Activated naive CD4-positive, alpha-beta T cell treated with anti-CD3 and anti-CD28 coated beads, Interleukin-2, amount 10 ng/mL, durations not matched to agents 7 days and 5 days (primary cell): ENCODE data around the gene APOD.

Source experiments
- CTCF ChIA-PET: fragments of 350-600 bp; sonication (Branson Sonifier 250); formaldehyde crosslinking; loops from one replicate; lab custom pipeline; 2021; ENCODE audit warnings: antibody characterized with exemption; lab: Charles Lee
- DNase-seq: peaks from one replicate; pipeline ENCODE4 v3.0.0-alpha.2; 2020
- H3K27ac Mint-ChIP-seq: one replicate; pipeline ENCODE4 v1.8.0; 2021; ENCODE audit warnings: mild to moderate bottlenecking, moderate library complexity, mixed read lengths
- H3K27me3 Mint-ChIP-seq: one replicate; pipeline ENCODE4 v1.8.0; 2021; ENCODE audit warnings: mild to moderate bottlenecking, mixed read lengths
- H3K36me3 Mint-ChIP-seq: one replicate; pipeline ENCODE4 v1.8.0; 2021; ENCODE audit warnings: mixed read lengths
- H3K4me1 Mint-ChIP-seq: one replicate; pipeline ENCODE4 v1.8.0; 2021; ENCODE audit warnings: mixed read lengths
- H3K4me3 Mint-ChIP-seq: one replicate; pipeline ENCODE4 v1.8.0; 2021; ENCODE audit warnings: mild to moderate bottlenecking, moderate library complexity, mixed read lengths
- H3K9me3 Mint-ChIP-seq: one replicate; pipeline ENCODE4 v1.8.0; 2021; ENCODE audit warnings: mixed read lengths

The APOD gene

DNA sequence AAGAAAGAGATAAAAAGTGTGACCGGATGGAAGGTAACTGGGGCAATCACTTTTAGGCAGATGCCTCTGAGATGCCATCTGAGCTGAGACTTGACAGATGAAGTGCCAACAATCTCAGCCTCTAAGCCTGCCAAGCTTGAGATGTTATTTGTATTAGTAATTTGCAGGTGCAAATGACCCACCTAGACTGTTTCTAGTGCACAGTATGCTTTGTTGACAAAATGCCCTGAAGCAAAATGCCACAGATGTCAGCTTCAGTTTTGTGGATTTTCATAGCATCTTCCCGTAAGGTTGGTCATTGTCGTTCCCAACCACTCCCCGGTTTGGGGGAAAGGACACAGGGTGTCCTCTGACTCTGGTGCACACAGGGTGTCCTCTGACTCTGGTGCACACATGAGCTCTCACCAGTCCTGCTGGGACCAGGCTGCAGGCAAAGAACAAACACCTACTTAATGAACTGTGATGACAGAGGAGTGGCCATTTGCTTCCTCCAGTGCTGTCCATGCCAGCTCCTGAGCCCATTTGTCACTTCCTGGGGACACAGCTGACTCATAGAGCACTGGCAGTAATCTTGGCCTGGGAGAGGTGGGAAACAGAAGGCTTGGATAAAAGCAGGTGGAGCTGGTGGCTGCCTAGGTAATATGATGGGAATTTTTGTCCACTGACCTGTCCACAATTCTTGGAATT is 23.9 kb downstream of the APOD start:
- no peaks in the 10 kb centered on the region for H3K9me3 Mint-ChIP-seq
- H3K4me1 Mint-ChIP-seq = peaks cover 28% of the 10 kb centered on the region
- H3K36me3 Mint-ChIP-seq = no peaks in the 10 kb centered on the region
- CTCF ChIA-PET = interaction anchor here (1.0 to 1.8 kb wide), 4 partner anchors 38 to 294 kb away, joined by 3 to 18 read pairs (median 5); partner anchors contain the start of gene XXYLT1
- no peak overlapping the region for H3K4me3 Mint-ChIP-seq
- H3K27ac Mint-ChIP-seq = no peak overlapping the region
- no peak for DNase-seq
- peaks cover 5% of the 10 kb centered on the region for H3K27me3 Mint-ChIP-seq

- no peak overlapping the region for H3K27ac Mint-ChIP-seq
- DNase-seq = peak; percentile 63
- H3K4me3 Mint-ChIP-seq = no peak overlapping the region
- H3K36me3 Mint-ChIP-seq = no peaks in the 10 kb centered on the region
- peaks cover 4% of the 10 kb centered on the region for H3K27me3 Mint-ChIP-seq
- peaks cover 35% of the 10 kb centered on the region for H3K4me1 Mint-ChIP-seq
- no peaks in the 10 kb centered on the region for H3K9me3 Mint-ChIP-seq
- CTCF ChIA-PET = interaction anchor here (1.2 to 3.3 kb wide), 5 partner anchors 9 to 294 kb away, joined by 3 to 21 read pairs (median 4); partner anchors contain the start of gene XXYLT1
Observed at GRCh38 chr3:195558602-195559001, 25.1 kb downstream of the APOD start.

- peaks cover 48% of the 10 kb centered on the region for H3K4me1 Mint-ChIP-seq
- no peak overlapping the region for H3K27ac Mint-ChIP-seq
- no peak overlapping the region for H3K4me3 Mint-ChIP-seq
- CTCF ChIA-PET = interaction anchor here (1.2 to 3.3 kb wide), 10 partner anchors 10 to 295 kb away, joined by 3 to 21 read pairs (median 5); partner anchors contain the start of genes PPP1R2 and XXYLT1
- H3K36me3 Mint-ChIP-seq = no peaks in the 10 kb centered on the region
- no peaks in the 10 kb centered on the region for H3K27me3 Mint-ChIP-seq
- H3K9me3 Mint-ChIP-seq = no peaks in the 10 kb centered on the region
- no peak for DNase-seq
Observed at GRCh38 chr3:195557322-195557721, 26.4 kb downstream of the APOD start.

GRCh38 chr3:195556390-195556789 is 27.4 kb downstream of the APOD start:
- peaks cover 58% of the 10 kb centered on the region for H3K4me1 Mint-ChIP-seq

GRCh38 chr3:195555110-195555509 is 28.6 kb downstream of the APOD start:
- CTCF ChIA-PET = interaction anchor here (0.8 to 3.3 kb wide), 5 partner anchors 9 to 295 kb away, joined by 3 to 21 read pairs (median 11); partner anchors contain the start of genes PPP1R2 and XXYLT1
- peak overlapping the region; percentile 44 for H3K4me3 Mint-ChIP-seq
- H3K27me3 Mint-ChIP-seq = no peaks in the 10 kb centered on the region
- no peaks in the 10 kb centered on the region for H3K9me3 Mint-ChIP-seq
- no peaks in the 10 kb centered on the region for H3K36me3 Mint-ChIP-seq
- H3K4me1 Mint-ChIP-seq = peaks cover 70% of the 10 kb centered on the region
- H3K27ac Mint-ChIP-seq = peak overlapping the region; percentile 76
- no peak for DNase-seq

More at GRCh38 chr3:195556390-195556789, 27.4 kb downstream of the APOD start:
- no peaks in the 10 kb centered on the region for H3K36me3 Mint-ChIP-seq
- peak; percentile 52 for DNase-seq
- CTCF ChIA-PET = interaction anchor here (0.6 to 3.3 kb wide), 14 partner anchors 10 to 517 kb away, joined by 3 to 21 read pairs (median 5); partner anchors contain the start of genes PPP1R2 and XXYLT1
- no peaks in the 10 kb centered on the region for H3K27me3 Mint-ChIP-seq
- H3K9me3 Mint-ChIP-seq = no peaks in the 10 kb centered on the region
- H3K4me3 Mint-ChIP-seq = no peak overlapping the region
- H3K27ac Mint-ChIP-seq = peak overlapping the region; percentile 58

DNA sequence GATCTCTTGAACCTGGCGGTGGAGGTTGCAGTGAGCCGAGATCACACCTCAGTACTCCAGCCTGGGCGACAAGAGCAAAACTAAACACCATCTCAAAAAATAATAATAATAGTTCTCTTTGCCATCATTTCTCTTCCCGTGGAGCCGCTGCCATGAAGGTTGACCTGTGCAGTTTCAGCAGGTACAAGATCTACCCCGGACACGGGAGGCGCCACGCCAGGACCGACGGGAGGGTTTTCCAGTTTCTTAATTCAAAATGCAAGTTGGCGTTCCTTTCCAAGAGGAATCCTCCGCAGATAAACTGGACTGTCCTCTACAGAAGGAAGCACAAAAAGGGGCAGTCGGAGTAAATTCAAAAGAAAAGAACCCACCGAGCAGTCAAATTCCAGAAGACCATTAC is 29.3 kb downstream of the APOD start:
- H3K27ac Mint-ChIP-seq = no peak overlapping the region

DNA sequence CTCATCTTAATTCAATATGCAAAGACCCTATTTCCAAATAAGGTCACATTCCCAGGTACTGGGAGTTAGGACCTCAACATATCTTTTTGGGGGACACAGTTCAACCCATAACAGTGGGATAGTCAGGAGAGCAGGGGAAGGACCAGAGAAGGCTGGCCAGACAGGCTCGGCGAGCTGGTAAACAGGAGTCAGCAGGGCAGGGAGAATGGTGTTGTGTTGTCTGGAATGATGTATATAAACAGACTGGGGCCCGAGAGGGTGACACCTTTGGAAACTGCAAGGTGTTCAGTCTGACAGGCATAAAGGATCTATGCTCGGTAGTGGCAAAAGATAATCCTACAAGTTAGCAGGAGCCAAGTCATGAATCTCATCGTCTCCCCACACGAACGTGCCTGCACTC is 30.5 kb downstream of the APOD start:
- no peaks in the 10 kb centered on the region for H3K27me3 Mint-ChIP-seq
- no peak for DNase-seq
- H3K4me1 Mint-ChIP-seq = peaks cover 80% of the 10 kb centered on the region
- H3K27ac Mint-ChIP-seq = peak overlapping the region; percentile 64
- no peaks in the 10 kb centered on the region for H3K36me3 Mint-ChIP-seq
- H3K9me3 Mint-ChIP-seq = no peaks in the 10 kb centered on the region
- H3K4me3 Mint-ChIP-seq = no peak overlapping the region
- CTCF ChIA-PET = interaction anchor here (0.6 to 1.6 kb wide), 2 partner anchors 9 to 16 kb away, joined by 3 to 4 read pairs; no protein-coding TSS in a partner anchor

More for the DNA sequence above, 29.3 kb downstream of the APOD start:
- Mint-ChIP-seq H3K9me3 (no peaks in the 10 kb centered on the region), H3K36me3 (no peaks in the 10 kb centered on the region), H3K27me3 (no peaks in the 10 kb centered on the region), H3K4me3 (no peak overlapping the region), H3K4me1 (peaks cover 77% of the 10 kb centered on the region)
- CTCF ChIA-PET = interaction anchor here (1.6 to 2.7 kb wide), 2 partner anchors 8 to 17 kb away, joined by 3 to 13 read pairs; no protein-coding TSS in a partner anchor
- DNase-seq = no peak

GRCh38 chr3:195551381-195551978 is 32.3 kb downstream of the APOD start:
- H3K27ac Mint-ChIP-seq = peak overlapping the region; percentile 92
- CTCF ChIA-PET = interaction anchor here (0.6 to 1.2 kb wide), 3 partner anchors 8 to 28 kb away, joined by 3 to 5 read pairs (median 3); partner anchors contain the start of gene PPP1R2

GRCh38 chr3:195550723-195551122 is 33.0 kb downstream of the APOD start:
- Mint-ChIP-seq H3K27me3 (no peaks in the 10 kb centered on the region), H3K4me3 (peak overlapping the region; percentile 57), H3K9me3 (no peaks in the 10 kb centered on the region), H3K36me3 (no peaks in the 10 kb centered on the region), H3K27ac (peak overlapping the region; percentile 92), H3K4me1 (peaks cover 90% of the 10 kb centered on the region)
- CTCF ChIA-PET = interaction anchor here (0.6 to 3.1 kb wide), 7 partner anchors 8 to 445 kb away, joined by 3 to 16 read pairs (median 4); partner anchors contain the start of gene XXYLT1
- DNase-seq = peak; percentile 46

More at GRCh38 chr3:195551381-195551978, 32.3 kb downstream of the APOD start:
- Mint-ChIP-seq H3K4me1 (peaks cover 90% of the 10 kb centered on the region), H3K9me3 (no peaks in the 10 kb centered on the region), H3K4me3 (peak overlapping the region; percentile 38), H3K27me3 (no peaks in the 10 kb centered on the region), H3K36me3 (no peaks in the 10 kb centered on the region)
- DNase-seq = no peak

DNA sequence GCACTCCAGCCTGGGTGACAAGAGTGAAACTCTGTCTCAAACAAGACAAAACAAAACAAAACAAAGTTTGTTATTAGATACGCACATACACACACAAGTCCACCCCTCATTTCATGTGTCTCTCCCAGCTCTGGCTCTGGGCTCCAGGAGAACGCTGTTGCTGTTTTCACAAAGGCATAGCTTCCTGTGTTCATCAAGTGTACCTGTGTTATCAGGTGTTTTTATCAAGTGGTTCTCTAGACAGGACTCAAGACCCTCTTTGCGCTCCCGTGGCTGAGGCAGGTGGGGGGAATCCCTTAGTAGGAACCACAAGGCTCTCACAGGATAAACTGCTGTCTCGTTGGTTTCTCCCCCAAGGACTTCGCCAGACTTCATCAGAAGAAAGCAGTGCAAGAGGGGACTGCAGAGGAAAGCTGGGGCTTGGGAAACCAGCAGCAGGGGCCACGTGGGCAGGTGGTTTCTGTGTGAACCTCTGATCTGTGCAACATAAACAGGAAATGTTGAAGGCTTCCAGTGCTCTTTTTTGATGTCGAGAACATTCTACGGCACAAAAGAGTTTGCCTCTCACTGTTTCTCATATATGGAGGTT is 33.7 kb downstream of the APOD start:
- CTCF ChIA-PET = interaction anchor here (0.6 to 3.1 kb wide), 6 partner anchors 8 to 444 kb away, joined by 3 to 16 read pairs (median 6); partner anchors contain the start of gene XXYLT1
- DNase-seq = peak; percentile 92
- Mint-ChIP-seq H3K27ac (peak overlapping the region; percentile 92), H3K4me3 (peak overlapping the region; percentile 57), H3K36me3 (no peaks in the 10 kb centered on the region), H3K9me3 (no peaks in the 10 kb centered on the region), H3K27me3 (no peaks in the 10 kb centered on the region), H3K4me1 (peaks cover 90% of the 10 kb centered on the region)

GRCh38 chr3:195548987-195549386 is 34.8 kb downstream of the APOD start:
- Mint-ChIP-seq H3K9me3 (no peaks in the 10 kb centered on the region), H3K27ac (peak overlapping the region; percentile 79), H3K4me1 (peaks cover 93% of the 10 kb centered on the region), H3K36me3 (no peaks in the 10 kb centered on the region), H3K4me3 (peak overlapping the region; percentile 8), H3K27me3 (no peaks in the 10 kb centered on the region)
- DNase-seq = no peak
- CTCF ChIA-PET = interaction anchor here (2.8 to 3.1 kb wide), 2 partner anchors 11 to 278 kb away, joined by 16 read pairs; partner anchors contain the start of gene XXYLT1

GRCh38 chr3:195548501-195548900 is 35.2 kb downstream of the APOD start:
- Mint-ChIP-seq H3K27ac (peak overlapping the region; percentile 79), H3K27me3 (no peaks in the 10 kb centered on the region), H3K4me1 (peaks cover 96% of the 10 kb centered on the region), H3K9me3 (no peaks in the 10 kb centered on the region), H3K4me3 (no peak overlapping the region), H3K36me3 (no peaks in the 10 kb centered on the region)
- CTCF ChIA-PET = interaction anchor here (2.8 to 3.1 kb wide), 2 partner anchors 11 to 278 kb away, joined by 16 read pairs; partner anchors contain the start of gene XXYLT1
- no peak for DNase-seq

- Mint-ChIP-seq H3K4me1 (peaks cover 91% of the 10 kb centered on the region), H3K27me3 (no peaks in the 10 kb centered on the region), H3K36me3 (no peaks in the 10 kb centered on the region), H3K9me3 (no peaks in the 10 kb centered on the region), H3K4me3 (no peak overlapping the region), H3K27ac (peak overlapping the region; percentile 79)
- DNase-seq = no peak
- CTCF ChIA-PET = interaction anchor here (2.8 to 3.1 kb wide), 2 partner anchors 10 to 277 kb away, joined by 16 read pairs; partner anchors contain the start of gene XXYLT1
Observed at GRCh38 chr3:195548006-195548405, 35.7 kb downstream of the APOD start.
